ENCODE results near the gene PTPN14.

GRCh38 chr1:214453109-214453722 lies 98.2 kb downstream of the PTPN14 start:
- TF ChIP-seq ZNF514 (tag by site-specific recombination; IDR thresholded peaks at IDR 0.05) = no peak
- TF ChIP-seq, protein P1, sequence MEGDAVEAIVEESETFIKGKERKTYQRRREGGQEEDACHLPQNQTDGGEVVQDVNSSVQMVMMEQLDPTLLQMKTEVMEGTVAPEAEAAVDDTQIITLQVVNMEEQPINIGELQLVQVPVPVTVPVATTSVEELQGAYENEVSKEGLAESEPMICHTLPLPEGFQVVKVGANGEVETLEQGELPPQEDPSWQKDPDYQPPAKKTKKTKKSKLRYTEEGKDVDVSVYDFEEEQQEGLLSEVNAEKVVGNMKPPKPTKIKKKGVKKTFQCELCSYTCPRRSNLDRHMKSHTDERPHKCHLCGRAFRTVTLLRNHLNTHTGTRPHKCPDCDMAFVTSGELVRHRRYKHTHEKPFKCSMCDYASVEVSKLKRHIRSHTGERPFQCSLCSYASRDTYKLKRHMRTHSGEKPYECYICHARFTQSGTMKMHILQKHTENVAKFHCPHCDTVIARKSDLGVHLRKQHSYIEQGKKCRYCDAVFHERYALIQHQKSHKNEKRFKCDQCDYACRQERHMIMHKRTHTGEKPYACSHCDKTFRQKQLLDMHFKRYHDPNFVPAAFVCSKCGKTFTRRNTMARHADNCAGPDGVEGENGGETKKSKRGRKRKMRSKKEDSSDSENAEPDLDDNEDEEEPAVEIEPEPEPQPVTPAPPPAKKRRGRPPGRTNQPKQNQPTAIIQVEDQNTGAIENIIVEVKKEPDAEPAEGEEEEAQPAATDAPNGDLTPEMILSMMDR (tag by site-specific recombination; IDR thresholded peaks at IDR 0.05) = no peak
- TF ChIP-seq, protein P2, sequence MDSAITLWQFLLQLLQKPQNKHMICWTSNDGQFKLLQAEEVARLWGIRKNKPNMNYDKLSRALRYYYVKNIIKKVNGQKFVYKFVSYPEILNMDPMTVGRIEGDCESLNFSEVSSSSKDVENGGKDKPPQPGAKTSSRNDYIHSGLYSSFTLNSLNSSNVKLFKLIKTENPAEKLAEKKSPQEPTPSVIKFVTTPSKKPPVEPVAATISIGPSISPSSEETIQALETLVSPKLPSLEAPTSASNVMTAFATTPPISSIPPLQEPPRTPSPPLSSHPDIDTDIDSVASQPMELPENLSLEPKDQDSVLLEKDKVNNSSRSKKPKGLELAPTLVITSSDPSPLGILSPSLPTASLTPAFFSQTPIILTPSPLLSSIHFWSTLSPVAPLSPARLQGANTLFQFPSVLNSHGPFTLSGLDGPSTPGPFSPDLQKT (IDR thresholded peaks at IDR 0.05; ENCODE audit: borderline replicate concordance, low read depth, low read length) = no peak
- no peak for TF ChIP-seq ZNF544 (tag by site-specific recombination; IDR thresholded peaks at IDR 0.05)
- TF ChIP-seq YY1 (tag by site-specific recombination; IDR thresholded peaks at IDR 0.05) = no peak
- TF ChIP-seq REST (tag by site-specific recombination; IDR thresholded peaks at IDR 0.05) = no peak
- no peak for TF ChIP-seq IKZF3 (tag by site-specific recombination; IDR thresholded peaks at IDR 0.05)
- TF ChIP-seq ZNF114 (tag by site-specific recombination; IDR thresholded peaks at IDR 0.05) = no peak
- no peak for TF ChIP-seq SALL2 (tag by site-specific recombination; IDR thresholded peaks at IDR 0.05; ENCODE audit: borderline replicate concordance)
- no peak for TF ChIP-seq GLI2 (tag by site-specific recombination; IDR thresholded peaks at IDR 0.05; ENCODE audit: borderline replicate concordance, low read depth)
- TF ChIP-seq GFI1B (tag by site-specific recombination; IDR thresholded peaks at IDR 0.05) = no peak
- TF ChIP-seq ZNF76 (tag by site-specific recombination; IDR thresholded peaks at IDR 0.05; ENCODE audit: borderline replicate concordance, low read depth) = no peak
- no peak for TF ChIP-seq ZNF416 (tag by site-specific recombination; IDR thresholded peaks at IDR 0.05)
- TF ChIP-seq ZNF785 (tag by site-specific recombination; IDR thresholded peaks at IDR 0.05) = no peak

Measured in HEK293 (cell line).